ENCODE measurements around the gene RAVER1. TPM values are rescaled to one million over a fixed set of nuclear protein-coding genes. Genes with fewer than 3 reads are reported as not detected.
"Not testable (repeated sequence)": the region's sequence is repeated elsewhere in the genome, so short reads cannot be mapped to it uniquely, and the experiment has no call there.

RAVER1 gene
- total and polyA plus RNA-seq, 4 experiments from 2014 or later, result 6.8 to 56.1 (median 37.2) TPM

- H3K36me3 ChIP-seq (ENCODE audit: insufficient read depth, low read length), result no peaks in the 10 kb centered on the region
- intact Hi-C loops (cut with micrococcal nuclease), result no loop called here
- CTCF ChIA-PET (ENCODE audit: partially characterized antibody), result no interaction called here
- POLR2A ChIA-PET (ENCODE audit: partially characterized antibody), result interaction anchor here (1.2 kb wide), 1 partner anchor 10 kb away, joined by 3 read pairs; the partner anchor contains the start of gene RAVER1
- no peak overlapping the region for H3K27ac Mint-ChIP-seq
- peaks cover 11 to 23% (median 16%) of the 10 kb centered on the region in 4 donors for H3K4me1 Mint-ChIP-seq
- no peak overlapping the region for H3K4me3 Mint-ChIP-seq
- H3K27me3 ChIP-seq (ENCODE audit: insufficient read depth, low read length), result no peaks in the 10 kb centered on the region
- no peak overlapping the region for H3K27ac ChIP-seq (ENCODE audit: low read depth, low read length)
- peaks cover under 1 to 10% of the 10 kb centered on the region in 2 donors for H3K36me3 Mint-ChIP-seq
- no peak for DNase-seq
- peaks cover 16% of the 10 kb centered on the region for H3K4me1 ChIP-seq (ENCODE audit: insufficient read depth, low read length)
- no peak overlapping the region for H3K4me3 ChIP-seq (ENCODE audit: low read length in 2 of 2)
- no peaks in the 10 kb centered on the region for H3K27me3 Mint-ChIP-seq
- H3K9me3 Mint-ChIP-seq, result no peaks in the 10 kb centered on the region
- H3K9me3 ChIP-seq (ENCODE audit: control insufficient read depth in 1 of 2, low read length in 2 of 2), result no peaks in the 10 kb centered on the region
These were observed 10.2 kb upstream of the RAVER1 start for GRCh38 chr19:10343495-10343894.

DNA sequence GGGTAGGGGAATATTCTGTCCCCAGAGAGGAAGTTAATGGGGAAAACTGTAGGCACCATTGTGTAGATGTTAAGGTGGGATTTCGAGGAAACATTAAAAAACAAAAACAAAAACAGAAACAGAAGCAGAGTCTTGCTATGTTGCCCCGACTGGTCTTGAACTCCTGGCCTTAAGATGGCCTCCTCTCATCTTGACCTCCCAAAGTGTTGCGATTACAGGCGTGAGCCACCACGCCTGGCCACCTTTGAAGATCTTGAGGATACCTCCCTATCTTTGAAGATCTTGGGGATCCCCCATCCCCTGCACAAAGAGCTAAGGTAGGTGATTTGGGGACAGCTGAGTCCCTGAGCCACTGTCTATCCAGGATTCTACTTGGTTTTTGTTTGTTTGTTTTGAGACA, 6.6 kb upstream of the RAVER1 start:
- no peaks in the 10 kb centered on the region for H3K9me3 Mint-ChIP-seq
- H3K27ac Mint-ChIP-seq, result peak overlapping the region; percentile 85 to 97 (median 96)
- POLR2A ChIA-PET (ENCODE audit: partially characterized antibody), result interaction anchor here (0.8 to 1.0 kb wide), 3 partner anchors 40 to 236 kb away, joined by 3 to 6 read pairs (median 4); partner anchors contain the start of genes ICAM1 and TYK2
- no peak for DNase-seq
- H3K36me3 Mint-ChIP-seq, result peaks cover 3 to 18% of the 10 kb centered on the region in 2 donors
- CTCF ChIA-PET (ENCODE audit: partially characterized antibody), result interaction anchor here (1.0 to 2.5 kb wide), 3 partner anchors 10 to 70 kb away, joined by 4 to 12 read pairs (median 4); no protein-coding TSS in a partner anchor
- no peaks in the 10 kb centered on the region for H3K27me3 ChIP-seq (ENCODE audit: insufficient read depth, low read length)
- H3K36me3 ChIP-seq (ENCODE audit: insufficient read depth, low read length), result peaks cover 12% of the 10 kb centered on the region
- H3K4me1 Mint-ChIP-seq, result peaks cover 14 to 42% (median 25%) of the 10 kb centered on the region in 4 donors
- H3K27ac ChIP-seq (ENCODE audit: low read depth, low read length), result peak overlapping the region; percentile 82
- H3K4me3 ChIP-seq (ENCODE audit: low read length in 2 of 2), result peak overlapping the region in 1 of 2 donors; percentile 80
- intact Hi-C loops (cut with micrococcal nuclease), result loop anchor here (1.0 kb wide), 1 partner anchor 40 kb away; the partner anchor contains the start of gene TYK2
- H3K4me1 ChIP-seq (ENCODE audit: insufficient read depth, low read length), result peaks cover 35% of the 10 kb centered on the region
- H3K27me3 Mint-ChIP-seq, result no peaks in the 10 kb centered on the region
- peak overlapping the region; percentile 91 to 99 (median 96) for H3K4me3 Mint-ChIP-seq
- H3K9me3 ChIP-seq (ENCODE audit: control insufficient read depth in 1 of 2, low read length in 2 of 2), result no peaks in the 10 kb centered on the region

- peaks cover 38% of the 10 kb centered on the region for H3K4me1 ChIP-seq (ENCODE audit: insufficient read depth, low read length)
- Mint-ChIP-seq H3K27me3 (no peaks in the 10 kb centered on the region), H3K27ac (peak within 1 kb of the TSS; percentile 85 to 97 (median 96)), H3K4me3 (peak within 1 kb of the TSS; percentile 91 to 99 (median 96)), H3K9me3 (no peaks in the 10 kb centered on the region), H3K4me1 (peaks cover 14 to 46% (median 25%) of the 10 kb centered on the region in 4 donors), H3K36me3 (peaks cover 3 to 21% of the 10 kb centered on the region in 2 donors)
- no peaks in the 10 kb centered on the region for H3K9me3 ChIP-seq (ENCODE audit: control insufficient read depth in 1 of 2, low read length in 2 of 2)
- DNase-seq, result peak; percentile 44 to 65 (median 51)
- intact Hi-C loops (cut with micrococcal nuclease), result loop anchor here (1.0 kb wide), 1 partner anchor 41 kb away; the partner anchor contains the start of gene TYK2
- ChIA-PET POLR2A (ENCODE audit: partially characterized antibody) (no interaction called here), CTCF (ENCODE audit: partially characterized antibody) (interaction anchor here (1.7 to 2.5 kb wide), 2 partner anchors 9 to 49 kb away, joined by 4 to 12 read pairs; no protein-coding TSS in a partner anchor)
- peak within 1 kb of the TSS; percentile 82 for H3K27ac ChIP-seq (ENCODE audit: low read depth, low read length)
- H3K36me3 ChIP-seq (ENCODE audit: insufficient read depth, low read length), result peaks cover 17% of the 10 kb centered on the region
- H3K4me3 ChIP-seq (ENCODE audit: low read length in 2 of 2), result peak within 1 kb of the TSS; percentile 39 to 80
- no peaks in the 10 kb centered on the region for H3K27me3 ChIP-seq (ENCODE audit: insufficient read depth, low read length)
These were observed 6.1 kb upstream of the RAVER1 start, which contains the start of gene ICAM3 for GRCh38 chr19:10339380-10339960. TSS of gene ICAM3 (minus strand) at chr19:10339624. CDS start at chr19:10339614, 10 bp downstream.

GRCh38 chr19:10338940-10339339, 5.6 kb upstream of the RAVER1 start:
- peaks cover 20% of the 10 kb centered on the region for H3K36me3 ChIP-seq (ENCODE audit: insufficient read depth, low read length)
- H3K27ac Mint-ChIP-seq, result peak overlapping the region; percentile 85 to 97 (median 96)
- POLR2A ChIA-PET (ENCODE audit: partially characterized antibody), result interaction anchor here (1.2 kb wide), 1 partner anchor 68 kb away, joined by 3 read pairs; the partner anchor contains the start of gene ICAM1
- peak overlapping the region; percentile 39 to 80 for H3K4me3 ChIP-seq (ENCODE audit: low read length in 2 of 2)
- no peak for DNase-seq
- intact Hi-C loops (cut with micrococcal nuclease), result loop anchor here (1.0 kb wide), 1 partner anchor 41 kb away; the partner anchor contains the start of gene TYK2
- peaks cover 14 to 51% (median 29%) of the 10 kb centered on the region in 4 donors for H3K4me1 Mint-ChIP-seq
- H3K9me3 ChIP-seq (ENCODE audit: control insufficient read depth in 1 of 2, low read length in 2 of 2), result no peaks in the 10 kb centered on the region
- H3K27me3 Mint-ChIP-seq, result no peaks in the 10 kb centered on the region
- H3K27me3 ChIP-seq (ENCODE audit: insufficient read depth, low read length), result no peaks in the 10 kb centered on the region
- H3K36me3 Mint-ChIP-seq, result peaks cover 3 to 21% of the 10 kb centered on the region in 2 donors
- peak overlapping the region; percentile 82 for H3K27ac ChIP-seq (ENCODE audit: low read depth, low read length)
- H3K4me1 ChIP-seq (ENCODE audit: insufficient read depth, low read length), result peaks cover 43% of the 10 kb centered on the region
- CTCF ChIA-PET (ENCODE audit: partially characterized antibody), result interaction anchor here (2.5 kb wide), 1 partner anchor 50 kb away, joined by 12 read pairs; no protein-coding TSS in a partner anchor
- no peaks in the 10 kb centered on the region for H3K9me3 Mint-ChIP-seq
- peak overlapping the region; percentile 91 to 99 (median 96) for H3K4me3 Mint-ChIP-seq

- Histone ChIP-seq H3K36me3 (ENCODE audit: insufficient read depth, low read length) (peaks cover 20% of the 10 kb centered on the region), H3K4me1 (ENCODE audit: insufficient read depth, low read length) (peaks cover 59% of the 10 kb centered on the region)
- H3K27ac ChIP-seq (ENCODE audit: low read depth, low read length); H3K4me3 ChIP-seq (ENCODE audit: low read length in 2 of 2); H3K9me3 Mint-ChIP-seq; DNase-seq; H3K9me3 ChIP-seq (ENCODE audit: control insufficient read depth in 1 of 2, low read length in 2 of 2); intact Hi-C loops (cut with micrococcal nuclease); H3K27me3 ChIP-seq (ENCODE audit: insufficient read depth, low read length); H3K27me3 Mint-ChIP-seq: not testable (repeated sequence)
- Mint-ChIP-seq H3K36me3 (peaks cover 8 to 36% of the 10 kb centered on the region in 2 donors), H3K4me3 (peak overlapping the region in 4 of 8 donors; percentile 32 to 41 (median 40)), H3K27ac (peak overlapping the region in 4 of 7 donors; percentile 4 to 64 (median 27)), H3K4me1 (peaks cover 21 to 70% (median 46%) of the 10 kb centered on the region in 4 donors)
- POLR2A ChIA-PET (ENCODE audit: partially characterized antibody), result interaction anchor here (1.5 kb wide), 1 partner anchor 66 kb away, joined by 4 read pairs; the partner anchor contains the start of gene ICAM1
- CTCF ChIA-PET (ENCODE audit: partially characterized antibody), result interaction anchor here (1.3 kb wide), 1 partner anchor 52 kb away, joined by 5 read pairs; no protein-coding TSS in a partner anchor
These were observed 3.4 kb upstream of the RAVER1 start for GRCh38 chr19:10336725-10337124.

DNA sequence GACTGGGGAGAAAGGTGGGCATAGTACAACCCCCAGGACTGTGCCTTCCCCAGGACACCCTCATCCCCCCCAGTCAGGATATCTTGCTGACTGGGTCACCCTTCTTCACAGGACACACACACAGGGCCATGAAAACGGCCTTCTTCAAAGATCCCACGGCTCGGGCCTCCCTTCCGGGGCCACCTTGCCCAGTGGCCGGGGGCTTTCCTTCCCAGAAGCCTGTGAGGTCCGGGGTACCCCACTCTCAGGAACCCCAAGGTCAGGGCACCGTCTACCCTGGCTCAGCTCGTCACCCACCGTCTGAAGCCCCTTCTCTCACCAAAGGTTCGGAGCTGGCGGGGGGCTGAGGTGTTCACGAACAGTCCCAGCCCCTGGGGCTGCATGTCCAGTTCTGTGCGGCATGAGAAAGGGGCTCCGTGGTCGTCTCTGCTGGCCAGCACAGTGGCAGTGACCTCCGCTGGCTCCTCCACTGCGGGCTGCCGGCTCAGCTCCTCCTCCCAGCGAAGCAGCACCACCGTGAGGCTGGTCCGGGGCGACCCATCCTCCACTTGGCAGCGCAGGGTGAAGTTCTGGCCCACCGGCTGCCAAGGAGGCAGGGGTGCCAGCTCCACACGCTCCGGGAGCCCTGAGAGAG, 2.1 kb upstream of the RAVER1 start:
- ChIA-PET POLR2A (ENCODE audit: partially characterized antibody) (interaction anchor here (1.5 kb wide), 1 partner anchor 65 kb away, joined by 4 read pairs; the partner anchor contains the start of gene ICAM1), CTCF (ENCODE audit: partially characterized antibody) (interaction anchor here (1.3 kb wide), 2 partner anchors 53 to 66 kb away, joined by 3 to 5 read pairs; no protein-coding TSS in a partner anchor)
- no peaks in the 10 kb centered on the region for H3K27me3 ChIP-seq (ENCODE audit: insufficient read depth, low read length)
- Mint-ChIP-seq H3K9me3 (no peaks in the 10 kb centered on the region), H3K27ac (peak overlapping the region in 2 of 7 donors; percentile 29 to 32), H3K27me3 (no peaks in the 10 kb centered on the region), H3K36me3 (peaks cover 8 to 37% of the 10 kb centered on the region in 2 donors), H3K4me3 (peak overlapping the region in 2 of 8 donors; percentile 16 to 41), H3K4me1 (peaks cover 21 to 71% (median 45%) of the 10 kb centered on the region in 4 donors)
- H3K9me3 ChIP-seq (ENCODE audit: control insufficient read depth in 1 of 2, low read length in 2 of 2), result no peaks in the 10 kb centered on the region
- peaks cover 22% of the 10 kb centered on the region for H3K36me3 ChIP-seq (ENCODE audit: insufficient read depth, low read length)
- H3K4me1 ChIP-seq (ENCODE audit: insufficient read depth, low read length), result peaks cover 62% of the 10 kb centered on the region
- no peak overlapping the region for H3K4me3 ChIP-seq (ENCODE audit: low read length in 2 of 2)
- H3K27ac ChIP-seq (ENCODE audit: low read depth, low read length), result no peak overlapping the region
- DNase-seq, result no peak
- intact Hi-C loops (cut with micrococcal nuclease), result no loop called here
